GM12878 (cell line): Measurements from ENCODE around the gene FAS. TPM values are rescaled to one million over a fixed set of nuclear protein-coding genes. Genes with fewer than 3 reads are reported as not detected.

ENCODE experiments used
- ATAC-seq: fragments of 200-7000 bp; cut with Tn5 transposase; 3 replicates; pipeline ENCODE4 v1.9.1; 2020; ENCODE audit warnings: mild to moderate bottlenecking, moderate library complexity
- BruUV-seq: library from RNA; stranded (reverse); fragments of 400-500 nt; replicated peaks from 2 replicates; lab custom pipeline; 2021; lab: Mats Ljungman, UMichigan
- CTCF ChIA-PET: fragments of 300-600 bp; sonication (Branson Sonifier 250); formaldehyde crosslinking; extraction: SDS; loops from one replicate; lab custom pipeline; 2021; ENCODE audit warnings: inconsistent platforms; lab: Yijun Ruan, JAX
- POLR2A ChIA-PET: fragments of 350-600 bp; formaldehyde crosslinking; extraction: SDS; loops from one replicate; lab custom pipeline; 2021; ENCODE audit warnings: inconsistent platforms; lab: Charles Lee
- RAD21 ChIA-PET: fragments of 300-600 bp; sonication (Branson Sonifier 250); formaldehyde crosslinking; loops from one replicate; lab custom pipeline; 2023; ENCODE audit warnings: antibody characterized with exemption; ENCODE audit not compliant: unreplicated experiment; lab: Charles Lee
- SMC1A ChIA-PET: fragments of 300-600 bp; sonication (Branson Sonifier 250); formaldehyde crosslinking; loops from one replicate; lab custom pipeline; 2023; ENCODE audit not compliant: unreplicated experiment, uncharacterized antibody; lab: Charles Lee
- DNase-seq: peaks from one replicate; pipeline ENCODE4 v3.0.0-alpha.2; 2011; ENCODE audit warnings: low read depth, low spot score
- FAIRE-seq: peaks from 3 replicates; lab custom pipeline; 2011; peaks lifted over from hg19 to GRCh38; lab: Jason Lieb, UNC
- H2AFZ ChIP-seq: 2 replicates; pipeline ENCODE4 v1.6.0; 2011; ENCODE audit warnings: low read depth, low read length, control low read depth; ENCODE audit not compliant: control insufficient read depth
- H3K27ac ChIP-seq: 2 replicates; pipeline ENCODE4 v1.5.1; 2011; ENCODE audit warnings: control low read depth; ENCODE audit not compliant: control insufficient read depth, insufficient read depth
- H3K27me3 ChIP-seq, 2 experiments: replicated peaks in 1 of 2; 2 replicates each; pipeline versions ENCODE4 v1.6.0 to v1.6.1; 2011; ENCODE audit warnings: low read length in 1 of 2; ENCODE audit not compliant: control insufficient read depth in 2 of 2, insufficient read depth in 2 of 2
- H3K36me3 ChIP-seq, 2 experiments: 2 replicates each; pipeline ENCODE4 v1.5.1; 2011; ENCODE audit warnings: low read length in 1 of 2; ENCODE audit not compliant: control insufficient read depth in 2 of 2, insufficient read depth in 2 of 2
- H3K4me1 ChIP-seq: 2 replicates; pipeline ENCODE4 v1.6.1; 2011; ENCODE audit warnings: mild to moderate bottlenecking, low read length, moderate library complexity, mixed read lengths; ENCODE audit not compliant: control insufficient read depth, insufficient read depth
- H3K4me2 ChIP-seq: 2 replicates; pipeline ENCODE4 v1.6.0; 2011; ENCODE audit warnings: control low read depth; ENCODE audit not compliant: control insufficient read depth, insufficient read depth
- H3K4me3 ChIP-seq: fragments of 200-600 bp; sonication (generic); 2 replicates; pipeline ENCODE4 v1.5.1; 2016
- H3K79me2 ChIP-seq: 2 replicates; pipeline ENCODE4 v1.6.0; 2011; ENCODE audit warnings: low read length; ENCODE audit not compliant: control insufficient read depth, insufficient read depth
- H3K9ac ChIP-seq: 2 replicates; pipeline ENCODE4 v1.8.0; 2011; ENCODE audit warnings: low read length, control low read depth, mixed read lengths; ENCODE audit not compliant: control insufficient read depth, insufficient read depth
- H3K9me3 ChIP-seq: replicated peaks from 3 replicates; pipeline ENCODE4 v1.5.1; 2011; ENCODE audit warnings: mild to moderate bottlenecking, low read length; ENCODE audit not compliant: control insufficient read depth, insufficient read depth
- H4K20me1 ChIP-seq: 2 replicates; pipeline ENCODE4 v1.6.0; 2011; ENCODE audit not compliant: control insufficient read depth, insufficient read depth
- E2F8 ChIP-seq: fragments of 450-650 bp; IDR thresholded peaks from 2 replicates; pipeline ENCODE4 v1.6.1; 2018; ENCODE audit warnings: mild to moderate bottlenecking, low read depth, moderate library complexity; ENCODE audit not compliant: partially characterized antibody
- IRF4 ChIP-seq: IDR thresholded peaks from 2 replicates; pipeline ENCODE4 v1.6.1; 2011; ENCODE audit warnings: low read depth, low read length
- MLLT1 ChIP-seq: fragments of 450-650 bp; IDR thresholded peaks from 2 replicates; pipeline ENCODE4 v1.6.1; 2016; ENCODE audit warnings: mild to moderate bottlenecking
- NKRF ChIP-seq: fragments of 450-650 bp; conservative IDR thresholded peaks from 2 replicates; pipeline ENCODE4 v1.6.1; 2017; ENCODE audit warnings: mild to moderate bottlenecking, moderate library complexity
- POLR2AphosphoS2 ChIP-seq: IDR thresholded peaks from 2 replicates; pipeline ENCODE4 v1.6.1; 2011; ENCODE audit warnings: low read depth, mild to moderate bottlenecking, low read length, improper control_type of control experiment, moderate library complexity
- RELA ChIP-seq: fragments of 450-650 bp; IDR thresholded peaks from 2 replicates; pipeline ENCODE4 v1.8.0; 2014; ENCODE audit warnings: borderline replicate concordance; ENCODE audit not compliant: partially characterized antibody
- RFX5 ChIP-seq: IDR thresholded peaks from 2 replicates; pipeline ENCODE4 v1.6.1; 2011; ENCODE audit warnings: low read depth, low read length, improper control_type of control experiment
- WGBS: methylation state at CpG from one replicate; pipeline ENCODE4 v1.1.6; 2016; ENCODE audit warnings: low lambda C conversion rate; ENCODE audit not compliant: insufficient replicate concordance, insufficient coverage; ENCODE audit errors: missing lambda C conversion rate; 5-methylcytosine and 5-hydroxymethylcytosine counted together
- in situ Hi-C: fragments of 300-500 bp; cut with MboI; formaldehyde crosslinking; loops from 9 replicates; pipeline ENCODE4 v1.14.3; 2018; ENCODE audit warnings: mixed read lengths
- intact Hi-C: fragments of 100-400 bp; cut with micrococcal nuclease; formaldehyde crosslinking; loops from one replicate; pipeline ENCODE4 v1.14.2; 2022; ENCODE audit not compliant: unreplicated experiment
- polyA plus RNA-seq, 11 experiments: library from polyadenylated mRNA; depleted of rRNA in 4 of 11; unstranded in 6 of 11; stranded (reverse) in 5 of 11; fragments of >200 nt; fragmentation: Nextera tagmentation in 4 of 11; fragmentation: Illumina TruSeq in 1 of 11; extraction: Ambion mirVana in 4 of 11; extraction: Trizol in 1 of 11; gene quantifications; 1 replicate in 1 of 11; 2 replicates in 10 of 11; pipeline versions ENCODE4 v1.2.1 to v1.2.3, GENCODE V29; 2011 to 2016; ENCODE audit warnings: inconsistent platforms in 2 of 11, missing spikeins in 2 of 11, low read depth in 1 of 11
- total RNA-seq, 4 experiments: library from RNA; depleted of rRNA in 3 of 4; stranded (reverse); fragments of >200 nt in 3 of 4; fragmentation: Illumina TruSeq in 1 of 4; extraction: Trizol in 1 of 4; gene quantifications; 2 replicates each; pipeline versions ENCODE4 v1.2.1 to v1.2.3, GENCODE V29; 2013 to 2021

The FAS gene
- total and polyA plus RNA-seq, 10 of the 15 experiments (the other 5 are each of a cell fraction or from before 2014, with no cell fraction given), result 50.1 to 147 (median 69.9) TPM

- Histone ChIP-seq H2AFZ (peak overlapping the region; percentile 77), H3K4me1 (no peaks in the 10 kb centered on the region), H4K20me1 (no peaks in the 10 kb centered on the region), H3K9me3 (no peaks in the 10 kb centered on the region), H3K36me3 (no peaks in the 10 kb centered on the region), H3K27ac (peak overlapping the region; percentile 49; the same call in 1 of the 2 replicates), H3K4me2 (peak overlapping the region; percentile 74), H3K27me3 (no peaks in the 10 kb centered on the region), H3K9ac (0 out of 2 replicates have a peak overlapping the region, but pooled peaks have one; percentile 12), H3K79me2 (no peaks in the 10 kb centered on the region), H3K4me3 (peak overlapping the region; percentile 41; the same call in 1 of the 2 replicates)
- intact Hi-C loops, result no loop called here
- TF ChIP-seq IRF4 (no peak), E2F8 (no peak), RELA (no peak), RFX5 (no peak), POLR2AphosphoS2 (no peak), MLLT1 (no peak), NKRF (no peak)
- in situ Hi-C loops, result no loop called here
- ChIA-PET RAD21 (interaction anchor here (1.0 to 1.3 kb wide), 2 partner anchors 16 to 43 kb away, joined by 3 read pairs; partner anchors contain the start of gene FAS), POLR2A (no interaction called here), SMC1A (interaction anchor here (1.2 to 3.2 kb wide), 3 partner anchors 12 to 39 kb away, joined by 3 to 11 read pairs (median 3); no protein-coding TSS in a partner anchor), CTCF (interaction anchor here (1.6 kb wide), 1 partner anchor 12 kb away, joined by 4 read pairs; no protein-coding TSS in a partner anchor)
- no peak for FAIRE-seq
- no peak for ATAC-seq
- DNase-seq, result no peak
- no TSS peak for BruUV-seq
- 100% methylated on average over 3 of the region's 3 CpGs for WGBS
Measured at GRCh38 chr10:88975377-88975720, 15.2 kb upstream of the FAS start.
